ENCODE measurements around the gene GCLM. TPM values are rescaled to one million over a fixed set of nuclear protein-coding genes. Genes with fewer than 3 reads are reported as not detected.
"Not testable (repeated sequence)": the region's sequence is repeated elsewhere in the genome, so short reads cannot be mapped to it uniquely, and the experiment has no call there.

Gene GCLM
- total RNA-seq (2014; rRNA removed; shearing (Covaris generic)) = 15.6 and 33.7 TPM in 2 replicates

GRCh38 chr1:93909146-93910050 is at the start of gene GCLM:
Gene GCLM (minus strand): TSS chr1:93909430. CDS start chr1:93909163, 267 bp downstream.
- DNase-seq (ENCODE audit: low spot score) = peak; percentile 83
- in situ Hi-C loops (cut with HindIII; ENCODE audit: low sequenced_read_pairs) = no loop called here

GRCh38 chr1:93958726-93959100 is 49.5 kb upstream of the GCLM start:
- no peak for DNase-seq (ENCODE audit: low spot score)

GRCh38 chr1:93958032-93958725 is 48.9 kb upstream of the GCLM start:
- no peak for DNase-seq (ENCODE audit: low spot score)
- in situ Hi-C loops (cut with HindIII; ENCODE audit: low sequenced_read_pairs) = no loop called here

More at GRCh38 chr1:93958726-93959100, 49.5 kb upstream of the GCLM start:
- in situ Hi-C loops (cut with HindIII; ENCODE audit: low sequenced_read_pairs) = no loop called here

GRCh38 chr1:93955765-93956164 is 46.5 kb upstream of the GCLM start:
- in situ Hi-C loops (cut with HindIII; ENCODE audit: low sequenced_read_pairs) = no loop called here
- no peak for DNase-seq (ENCODE audit: low spot score)

GRCh38 chr1:93947002-93947686 is 37.9 kb upstream of the GCLM start:
- DNase-seq (ENCODE audit: low spot score); in situ Hi-C loops (cut with HindIII; ENCODE audit: low sequenced_read_pairs): not testable (repeated sequence)

GRCh38 chr1:93938461-93939145 is 29.4 kb upstream of the GCLM start:
- DNase-seq (ENCODE audit: low spot score) = no peak
- in situ Hi-C loops (cut with HindIII; ENCODE audit: low sequenced_read_pairs) = no loop called here

- DNase-seq (ENCODE audit: low spot score) = no peak
- in situ Hi-C loops (cut with HindIII; ENCODE audit: low sequenced_read_pairs) = no loop called here
Measured at GRCh38 chr1:93937997-93938396, 28.8 kb upstream of the GCLM start.

- in situ Hi-C loops (cut with HindIII; ENCODE audit: low sequenced_read_pairs) = no loop called here
- no peak for DNase-seq (ENCODE audit: low spot score)
Measured at GRCh38 chr1:93925206-93925605, 16.0 kb upstream of the GCLM start.

GRCh38 chr1:93919780-93920179 is 10.6 kb upstream of the GCLM start:
- DNase-seq (ENCODE audit: low spot score) = no peak
- in situ Hi-C loops (cut with HindIII; ENCODE audit: low sequenced_read_pairs) = no loop called here

GRCh38 chr1:93917302-93917701 is 8.1 kb upstream of the GCLM start:
- in situ Hi-C loops (cut with HindIII; ENCODE audit: low sequenced_read_pairs) = no loop called here
- DNase-seq (ENCODE audit: low spot score) = no peak

- in situ Hi-C loops (cut with HindIII; ENCODE audit: low sequenced_read_pairs); DNase-seq (ENCODE audit: low spot score): not testable (repeated sequence)
Measured at GRCh38 chr1:93910880-93911279, 1.6 kb upstream of the GCLM start.

GRCh38 chr1:93910305-93910704 is 1.1 kb upstream of the GCLM start:
- in situ Hi-C loops (cut with HindIII; ENCODE audit: low sequenced_read_pairs) = no loop called here
- DNase-seq (ENCODE audit: low spot score) = no peak

- in situ Hi-C loops (cut with HindIII; ENCODE audit: low sequenced_read_pairs) = no loop called here
- peak; percentile 39 for DNase-seq (ENCODE audit: low spot score)
Measured at GRCh38 chr1:93908394-93909145, 660 bp downstream of the GCLM start.

- in situ Hi-C loops (cut with HindIII; ENCODE audit: low sequenced_read_pairs) = no loop called here
- peak; percentile 34 for DNase-seq (ENCODE audit: low spot score)
Measured at GRCh38 chr1:93907718-93908117, 1.5 kb downstream of the GCLM start.

- in situ Hi-C loops (cut with HindIII; ENCODE audit: low sequenced_read_pairs) = no loop called here
- no peak for DNase-seq (ENCODE audit: low spot score)
Measured at GRCh38 chr1:93906480-93906879, 2.8 kb downstream of the GCLM start.

- in situ Hi-C loops (cut with HindIII; ENCODE audit: low sequenced_read_pairs) = no loop called here
- DNase-seq (ENCODE audit: low spot score) = no peak
Measured at GRCh38 chr1:93905734-93906133, 3.5 kb downstream of the GCLM start.

- no peak for DNase-seq (ENCODE audit: low spot score)
- in situ Hi-C loops (cut with HindIII; ENCODE audit: low sequenced_read_pairs) = no loop called here
Measured at GRCh38 chr1:93905051-93905450, 4.2 kb downstream of the GCLM start.

- in situ Hi-C loops (cut with HindIII; ENCODE audit: low sequenced_read_pairs) = no loop called here
- DNase-seq (ENCODE audit: low spot score) = no peak
Measured at GRCh38 chr1:93904228-93904627, 5.0 kb downstream of the GCLM start.

Measured in G401 (cell line).